Osteocyte (in vitro differentiated cells): ENCODE data around the gene MINDY2. TPM values are rescaled to one million over a fixed set of nuclear protein-coding genes. Genes with fewer than 3 reads are reported as not detected.
A peak's percentile ranks its signal among the peaks of the same experiment; 100 is the strongest.
"Not testable (repeated sequence)": the region's sequence is repeated elsewhere in the genome, so short reads cannot be mapped to it uniquely, and the experiment has no call there.

ENCODE experiments used
- DNase-seq: peaks from one replicate; pipeline ENCODE4 v3.0.0; 2021; ENCODE audit warnings: mixed read lengths; ENCODE audit not compliant: unreplicated experiment; ENCODE audit errors: extremely low spot score
- H3K27ac Mint-ChIP-seq: one replicate; pipeline ENCODE4 v1.8.0; 2021; ENCODE audit warnings: mild to moderate bottlenecking, mixed read lengths; ENCODE audit not compliant: unreplicated experiment
- H3K27me3 Mint-ChIP-seq: one replicate; pipeline ENCODE4 v1.8.0; 2021; ENCODE audit warnings: mixed read lengths; ENCODE audit not compliant: unreplicated experiment
- H3K36me3 Mint-ChIP-seq: one replicate; pipeline ENCODE4 v1.8.0; 2021; ENCODE audit warnings: mixed read lengths; ENCODE audit not compliant: unreplicated experiment
- H3K4me1 Mint-ChIP-seq: one replicate; pipeline ENCODE4 v1.8.0; 2021; ENCODE audit warnings: mixed read lengths; ENCODE audit not compliant: unreplicated experiment
- H3K4me3 Mint-ChIP-seq: one replicate; pipeline ENCODE4 v1.8.0; 2021; ENCODE audit warnings: mild to moderate bottlenecking, moderate library complexity, mixed read lengths; ENCODE audit not compliant: unreplicated experiment
- H3K9me3 Mint-ChIP-seq: one replicate; pipeline ENCODE4 v1.8.0; 2021; ENCODE audit warnings: mixed read lengths; ENCODE audit not compliant: unreplicated experiment
- total RNA-seq: library from RNA; stranded (reverse); gene quantifications from 2 replicates; pipeline ENCODE4 v1.2.1, GENCODE V29; 2021
- TF ChIP-seq, protein P1 (sequence below): fragments of 200-600 bp; sonication (generic); IDR thresholded peaks from 2 replicates; pipeline ENCODE4 v1.5.0; 2021; ENCODE audit warnings: antibody characterized with exemption, mild to moderate bottlenecking, moderate library complexity

The MINDY2 gene
- total RNA-seq, 1 donor from 2014 or later, result 18.6 TPM

DNA sequence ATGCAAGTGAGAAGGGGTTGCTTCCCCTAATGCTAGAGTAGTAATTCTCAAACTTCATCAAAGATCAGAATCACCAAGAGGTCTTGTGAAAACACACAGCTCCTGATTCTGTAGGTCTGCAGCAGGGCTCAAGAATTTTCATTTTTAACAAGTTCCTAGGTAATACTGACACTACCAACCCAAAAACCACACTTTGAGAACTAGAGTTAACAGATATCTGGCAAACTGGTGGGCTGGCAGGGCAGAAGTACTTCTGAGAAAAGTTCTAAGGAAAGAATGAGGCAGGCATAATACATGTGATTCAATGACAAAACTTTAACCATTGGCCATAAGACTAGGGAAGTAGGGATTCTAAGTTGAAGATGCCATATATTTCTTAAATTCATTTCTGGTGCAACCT is 8.8 kb upstream of the MINDY2 start:
- H3K4me1 Mint-ChIP-seq, result no peaks in the 10 kb centered on the region
- TF ChIP-seq, protein P1, sequence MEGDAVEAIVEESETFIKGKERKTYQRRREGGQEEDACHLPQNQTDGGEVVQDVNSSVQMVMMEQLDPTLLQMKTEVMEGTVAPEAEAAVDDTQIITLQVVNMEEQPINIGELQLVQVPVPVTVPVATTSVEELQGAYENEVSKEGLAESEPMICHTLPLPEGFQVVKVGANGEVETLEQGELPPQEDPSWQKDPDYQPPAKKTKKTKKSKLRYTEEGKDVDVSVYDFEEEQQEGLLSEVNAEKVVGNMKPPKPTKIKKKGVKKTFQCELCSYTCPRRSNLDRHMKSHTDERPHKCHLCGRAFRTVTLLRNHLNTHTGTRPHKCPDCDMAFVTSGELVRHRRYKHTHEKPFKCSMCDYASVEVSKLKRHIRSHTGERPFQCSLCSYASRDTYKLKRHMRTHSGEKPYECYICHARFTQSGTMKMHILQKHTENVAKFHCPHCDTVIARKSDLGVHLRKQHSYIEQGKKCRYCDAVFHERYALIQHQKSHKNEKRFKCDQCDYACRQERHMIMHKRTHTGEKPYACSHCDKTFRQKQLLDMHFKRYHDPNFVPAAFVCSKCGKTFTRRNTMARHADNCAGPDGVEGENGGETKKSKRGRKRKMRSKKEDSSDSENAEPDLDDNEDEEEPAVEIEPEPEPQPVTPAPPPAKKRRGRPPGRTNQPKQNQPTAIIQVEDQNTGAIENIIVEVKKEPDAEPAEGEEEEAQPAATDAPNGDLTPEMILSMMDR, result no peak
- no peak overlapping the region for H3K27ac Mint-ChIP-seq
- H3K27me3 Mint-ChIP-seq, result peaks cover 4% of the 10 kb centered on the region
- H3K9me3 Mint-ChIP-seq, result peaks cover 6% of the 10 kb centered on the region
- H3K36me3 Mint-ChIP-seq, result no peaks in the 10 kb centered on the region
- H3K4me3 Mint-ChIP-seq, result no peak overlapping the region
- DNase-seq, result no peak

DNA sequence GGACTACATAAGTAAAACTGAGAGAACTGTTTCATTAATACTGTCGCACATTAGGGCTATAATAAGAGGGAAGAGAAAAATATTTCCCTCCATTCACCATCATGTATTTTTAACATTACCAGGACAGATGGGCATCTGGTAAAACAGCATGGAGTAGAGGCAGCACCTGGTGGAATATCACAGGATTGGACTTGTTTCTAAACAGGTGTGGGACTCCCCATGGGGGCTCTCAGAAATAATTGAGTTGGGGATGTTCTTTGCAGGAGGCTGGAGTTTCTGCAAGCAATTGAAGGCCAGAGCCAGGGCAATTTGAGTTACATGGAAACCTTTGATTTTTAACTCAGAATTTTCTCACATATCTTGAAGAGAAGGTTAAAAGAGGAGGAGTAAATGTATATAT is 8.4 kb upstream of the MINDY2 start:
- no peak for DNase-seq
- Mint-ChIP-seq H3K36me3 (no peaks in the 10 kb centered on the region), H3K4me1 (no peaks in the 10 kb centered on the region), H3K27ac (no peak overlapping the region), H3K9me3 (peaks cover 6% of the 10 kb centered on the region), H3K4me3 (no peak overlapping the region), H3K27me3 (peaks cover 4% of the 10 kb centered on the region)
- TF ChIP-seq, protein P1, result no peak

DNA sequence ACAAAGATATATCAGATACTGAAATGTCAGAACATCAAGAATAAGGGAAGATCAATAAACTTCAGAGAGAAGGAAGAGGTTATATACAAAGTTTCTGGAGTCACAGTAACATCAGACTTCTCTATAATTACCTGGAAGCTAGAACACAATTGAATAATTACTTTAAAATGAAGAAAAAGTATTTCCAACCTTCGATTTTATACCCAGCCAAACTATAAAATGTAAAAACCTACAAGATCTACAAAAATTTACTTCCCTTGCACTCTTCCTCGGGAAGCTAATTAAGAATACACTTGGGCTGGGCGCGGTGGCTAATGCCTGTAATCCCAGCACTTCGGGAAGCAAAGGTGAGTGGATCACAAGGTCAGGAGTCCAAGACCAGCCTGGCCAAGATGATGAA is 6.6 kb upstream of the MINDY2 start:
- H3K36me3 Mint-ChIP-seq, result no peaks in the 10 kb centered on the region
- H3K4me3 Mint-ChIP-seq, result no peak overlapping the region
- H3K27me3 Mint-ChIP-seq, result peaks cover 4% of the 10 kb centered on the region
- TF ChIP-seq, protein P1, result no peak
- peaks cover 6% of the 10 kb centered on the region for H3K9me3 Mint-ChIP-seq
- no peaks in the 10 kb centered on the region for H3K4me1 Mint-ChIP-seq
- H3K27ac Mint-ChIP-seq, result no peak overlapping the region
- DNase-seq, result no peak

DNA sequence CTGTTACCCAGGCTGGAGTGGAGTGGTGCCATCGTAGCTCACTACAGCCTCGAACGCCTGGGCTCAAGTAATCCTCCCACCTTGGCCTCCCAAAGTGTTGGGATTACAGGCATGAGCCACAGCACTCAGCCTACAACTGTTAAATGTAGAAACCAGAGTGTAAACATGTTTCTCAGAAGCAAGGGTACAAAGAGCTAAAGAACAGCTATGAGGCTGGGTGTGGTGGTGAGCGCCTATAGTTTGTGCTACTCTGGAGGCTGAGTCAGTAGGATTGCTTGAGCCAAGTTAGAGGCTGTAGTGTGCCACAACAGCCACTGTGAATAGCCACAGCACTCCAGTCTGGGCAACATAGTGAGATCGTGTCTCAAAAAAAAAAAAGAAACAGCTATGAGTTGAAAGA is 4.8 kb upstream of the MINDY2 start:
- Mint-ChIP-seq H3K9me3 (peaks cover 6% of the 10 kb centered on the region), H3K27me3 (no peaks in the 10 kb centered on the region), H3K27ac (no peak overlapping the region), H3K4me1 (peaks cover 9% of the 10 kb centered on the region), H3K36me3 (no peaks in the 10 kb centered on the region), H3K4me3 (no peak overlapping the region)
- no peak for DNase-seq
- TF ChIP-seq, protein P1, result no peak

DNA sequence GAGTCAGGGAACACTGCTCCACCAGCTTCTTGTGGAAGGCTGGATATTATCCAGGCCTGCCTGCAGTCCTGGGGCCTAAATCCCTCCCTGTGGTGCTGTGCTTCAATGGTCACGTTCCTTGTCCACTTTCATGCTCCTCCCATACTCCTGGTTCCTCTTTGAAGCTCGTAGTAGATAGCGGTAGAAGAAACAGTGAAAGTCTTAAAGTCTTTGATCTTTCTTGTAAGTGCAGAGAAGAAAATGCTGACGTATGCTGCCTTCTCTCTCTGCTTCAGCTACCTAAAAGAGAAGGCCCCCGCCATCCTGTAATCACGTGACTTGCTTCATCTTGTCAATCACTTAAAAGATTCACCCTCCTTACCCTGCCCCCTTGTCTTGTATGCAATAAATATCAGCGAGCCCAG is 2.5 kb upstream of the MINDY2 start:
- not testable (repeated sequence) for DNase-seq, H3K27ac Mint-ChIP-seq, H3K4me3 Mint-ChIP-seq, H3K27me3 Mint-ChIP-seq, H3K36me3 Mint-ChIP-seq, H3K4me1 Mint-ChIP-seq, H3K9me3 Mint-ChIP-seq

DNA sequence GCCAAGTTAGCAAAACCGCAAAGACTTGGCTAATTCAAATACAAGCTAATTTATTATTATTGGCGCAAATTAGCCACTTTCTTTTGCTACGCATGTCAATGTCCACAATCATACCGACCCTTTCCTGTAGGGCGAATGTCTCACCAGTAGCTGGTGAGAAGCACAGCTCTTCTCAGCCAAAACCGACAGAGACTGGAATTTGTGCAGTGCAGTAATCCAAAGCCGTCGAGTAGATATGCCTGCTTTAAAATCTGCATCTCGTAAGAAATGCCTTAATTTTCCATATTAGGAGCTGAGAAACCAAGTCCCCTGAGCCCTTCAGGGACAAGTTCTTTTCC is 614 bp upstream of the MINDY2 start:
- no peaks in the 10 kb centered on the region for H3K27me3 Mint-ChIP-seq
- H3K27ac Mint-ChIP-seq, result peak overlapping the region; percentile 97
- DNase-seq, result no peak
- H3K36me3 Mint-ChIP-seq, result no peaks in the 10 kb centered on the region
- H3K9me3 Mint-ChIP-seq, result no peaks in the 10 kb centered on the region
- peaks cover 9% of the 10 kb centered on the region for H3K4me1 Mint-ChIP-seq
- TF ChIP-seq, protein P1, result peak; percentile 22
- H3K4me3 Mint-ChIP-seq, result no peak overlapping the region
